Neural progenitor cell (in vitro differentiated cells): ENCODE data around the gene SERAC1. TPM values are rescaled to one million over a fixed set of nuclear protein-coding genes. Genes with fewer than 3 reads are reported as not detected.
"Not testable (repeated sequence)": the region's sequence is repeated elsewhere in the genome, so short reads cannot be mapped to it uniquely, and the experiment has no call there.

Source experiments
- DNase-seq: peaks from one replicate; pipeline ENCODE4 v3.0.0-alpha.2; 2016; ENCODE audit warnings: low spot score
- H2AFZ ChIP-seq: fragments of 200-600 bp; sonication (generic); replicated peaks from 2 replicates; pipeline ENCODE4 v1.6.1; 2016; ENCODE audit warnings: antibody characterized with exemption
- H3F3A ChIP-seq: fragments of 200-600 bp; sonication (generic); 2 replicates; pipeline ENCODE4 v1.6.1; 2016; ENCODE audit warnings: antibody characterized with exemption, low read depth
- H3K27ac ChIP-seq: fragments of 200-600 bp; sonication (generic); 2 replicates; pipeline ENCODE4 v1.5.1; 2016; ENCODE audit warnings: mild to moderate bottlenecking
- H3K27me3 ChIP-seq: fragments of 200-600 bp; sonication (generic); 2 replicates; pipeline ENCODE4 v1.6.1; 2016; ENCODE audit warnings: mild to moderate bottlenecking, moderate library complexity
- H3K36me3 ChIP-seq: fragments of 200-600 bp; sonication (generic); 2 replicates; pipeline ENCODE4 v1.5.1; 2016
- H3K4me1 ChIP-seq: fragments of 200-600 bp; sonication (generic); 2 replicates; pipeline ENCODE4 v1.6.1; 2016; ENCODE audit warnings: mixed run types
- H3K4me2 ChIP-seq: fragments of 200-600 bp; sonication (generic); 2 replicates; pipeline ENCODE4 v1.6.1; 2016
- H3K4me3 ChIP-seq: fragments of 200-600 bp; sonication (generic); 2 replicates; pipeline ENCODE4 v1.5.1; 2016
- H3K79me2 ChIP-seq: fragments of 200-600 bp; sonication (generic); 2 replicates; pipeline ENCODE4 v1.6.1; 2016; ENCODE audit warnings: low read depth
- H3K9ac ChIP-seq: fragments of 200-600 bp; sonication (generic); 2 replicates; pipeline ENCODE4 v1.6.1; 2016
- H3K9me3 ChIP-seq: fragments of 200-600 bp; sonication (generic); 2 replicates; pipeline ENCODE4 v1.5.1; 2016; ENCODE audit warnings: low read depth
- H4K20me1 ChIP-seq: fragments of 200-600 bp; sonication (generic); 2 replicates; pipeline ENCODE4 v1.6.1; 2016; ENCODE audit warnings: low read depth
- H3K27ac Mint-ChIP-seq: 3 replicates; pipeline ENCODE4 v1.8.0; 2021; ENCODE audit warnings: mixed read lengths
- H3K27me3 Mint-ChIP-seq: 2 replicates; pipeline ENCODE4 v1.8.0; 2022; ENCODE audit warnings: low read depth, mild to moderate bottlenecking, inconsistent platforms, moderate library complexity, mixed read lengths; ENCODE audit not compliant: insufficient read depth
- H3K36me3 Mint-ChIP-seq: 3 replicates; pipeline ENCODE4 v1.8.0; 2021; ENCODE audit warnings: mixed read lengths
- H3K4me1 Mint-ChIP-seq: 3 replicates; pipeline ENCODE4 v1.8.0; 2021; ENCODE audit warnings: mixed read lengths
- H3K4me3 Mint-ChIP-seq: 3 replicates; pipeline ENCODE4 v1.8.0; 2021; ENCODE audit warnings: mild to moderate bottlenecking, moderate library complexity, mixed read lengths
- H3K9me3 Mint-ChIP-seq: 3 replicates; pipeline ENCODE4 v1.8.0; 2020; ENCODE audit warnings: mixed read lengths
- EZH2 ChIP-seq: fragments of 200-600 bp; sonication (generic); IDR thresholded peaks from 2 replicates; pipeline ENCODE4 v1.6.1; 2017; ENCODE audit warnings: antibody characterized with exemption, mild to moderate bottlenecking, moderate library complexity
- EZH2phosphoT487 ChIP-seq: fragments of 200-600 bp; sonication (generic); IDR thresholded peaks from 2 replicates; pipeline ENCODE4 v1.6.1; 2017; ENCODE audit warnings: antibody characterized with exemption
- total RNA-seq: library from RNA; depleted of rRNA; stranded (reverse); fragments of >200 nt; gene quantifications from 2 replicates; pipeline ENCODE4 v1.2.3, GENCODE V29; 2015; ENCODE audit warnings: low replicate concordance
- TF ChIP-seq, protein P1 (sequence below): fragments of 200-600 bp; sonication (generic); IDR thresholded peaks from 2 replicates; pipeline ENCODE4 v1.5.1; 2017; ENCODE audit warnings: antibody characterized with exemption, mild to moderate bottlenecking

Gene SERAC1
- total RNA-seq, 1 donor from 2014 or later, result 35.7 TPM

GRCh38 chr6:158154816-158155215 is 13.2 kb downstream of the SERAC1 start:
- Mint-ChIP-seq H3K27ac (no peak overlapping the region), H3K4me1 (no peaks in the 10 kb centered on the region), H3K36me3 (peaks cover 14% of the 10 kb centered on the region), H3K9me3 (no peaks in the 10 kb centered on the region), H3K4me3 (no peak overlapping the region), H3K27me3 (no peaks in the 10 kb centered on the region)
- no peak overlapping the region for H3K9ac ChIP-seq
- H3K27ac ChIP-seq, result no peak overlapping the region
- H3K4me2 ChIP-seq, result no peak overlapping the region
- no peak for DNase-seq
- H3K4me3 ChIP-seq, result no peak overlapping the region
- H3K27me3 ChIP-seq, result no peaks in the 10 kb centered on the region
- peaks cover 7% of the 10 kb centered on the region for H4K20me1 ChIP-seq
- no peaks in the 10 kb centered on the region for H3K4me1 ChIP-seq
- TF ChIP-seq EZH2phosphoT487, result no peak
- no peak for TF ChIP-seq EZH2
- TF ChIP-seq, protein P1, sequence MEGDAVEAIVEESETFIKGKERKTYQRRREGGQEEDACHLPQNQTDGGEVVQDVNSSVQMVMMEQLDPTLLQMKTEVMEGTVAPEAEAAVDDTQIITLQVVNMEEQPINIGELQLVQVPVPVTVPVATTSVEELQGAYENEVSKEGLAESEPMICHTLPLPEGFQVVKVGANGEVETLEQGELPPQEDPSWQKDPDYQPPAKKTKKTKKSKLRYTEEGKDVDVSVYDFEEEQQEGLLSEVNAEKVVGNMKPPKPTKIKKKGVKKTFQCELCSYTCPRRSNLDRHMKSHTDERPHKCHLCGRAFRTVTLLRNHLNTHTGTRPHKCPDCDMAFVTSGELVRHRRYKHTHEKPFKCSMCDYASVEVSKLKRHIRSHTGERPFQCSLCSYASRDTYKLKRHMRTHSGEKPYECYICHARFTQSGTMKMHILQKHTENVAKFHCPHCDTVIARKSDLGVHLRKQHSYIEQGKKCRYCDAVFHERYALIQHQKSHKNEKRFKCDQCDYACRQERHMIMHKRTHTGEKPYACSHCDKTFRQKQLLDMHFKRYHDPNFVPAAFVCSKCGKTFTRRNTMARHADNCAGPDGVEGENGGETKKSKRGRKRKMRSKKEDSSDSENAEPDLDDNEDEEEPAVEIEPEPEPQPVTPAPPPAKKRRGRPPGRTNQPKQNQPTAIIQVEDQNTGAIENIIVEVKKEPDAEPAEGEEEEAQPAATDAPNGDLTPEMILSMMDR, result no peak
- H3F3A ChIP-seq, result peaks cover 4% of the 10 kb centered on the region
- peaks cover 4% of the 10 kb centered on the region for H3K36me3 ChIP-seq
- no peak overlapping the region for H2AFZ ChIP-seq
- no peaks in the 10 kb centered on the region for H3K9me3 ChIP-seq
- H3K79me2 ChIP-seq, result no peaks in the 10 kb centered on the region

DNA sequence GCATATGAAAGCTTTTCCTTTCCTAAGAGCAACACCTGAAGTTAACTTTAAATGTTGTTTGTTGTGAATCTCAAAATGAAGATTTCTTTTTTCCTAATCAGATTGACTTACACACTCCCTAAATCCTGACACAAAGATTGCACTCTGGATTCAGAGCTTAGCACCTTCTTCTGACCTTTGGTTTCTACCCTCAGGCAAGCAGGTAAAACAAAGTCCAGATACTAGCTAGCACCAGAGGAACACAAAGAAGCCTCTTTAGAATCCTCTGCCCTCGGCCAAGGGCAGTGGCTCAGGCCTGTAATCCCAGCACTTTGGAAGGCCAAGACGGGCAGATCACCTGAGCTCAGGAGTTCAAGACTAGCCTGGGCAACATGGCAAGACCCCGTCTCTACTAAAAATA is 14.5 kb downstream of the SERAC1 start:
- no peaks in the 10 kb centered on the region for H3K9me3 Mint-ChIP-seq
- H3K4me1 ChIP-seq, result no peaks in the 10 kb centered on the region
- no peak overlapping the region for H3K27ac ChIP-seq
- peaks cover 4% of the 10 kb centered on the region for H3K36me3 ChIP-seq
- H3K9me3 ChIP-seq, result no peaks in the 10 kb centered on the region
- H3K79me2 ChIP-seq, result no peaks in the 10 kb centered on the region
- H3K9ac ChIP-seq, result no peak overlapping the region
- H3K4me3 Mint-ChIP-seq, result no peak overlapping the region
- H3K4me1 Mint-ChIP-seq, result no peaks in the 10 kb centered on the region
- H3K27ac Mint-ChIP-seq, result no peak overlapping the region
- no peak overlapping the region for H3K4me3 ChIP-seq
- peaks cover 4% of the 10 kb centered on the region for H3F3A ChIP-seq
- peaks cover 7% of the 10 kb centered on the region for H4K20me1 ChIP-seq
- no peak overlapping the region for H2AFZ ChIP-seq
- DNase-seq, result no peak
- peaks cover 19% of the 10 kb centered on the region for H3K36me3 Mint-ChIP-seq
- no peak overlapping the region for H3K4me2 ChIP-seq
- no peaks in the 10 kb centered on the region for H3K27me3 Mint-ChIP-seq
- TF ChIP-seq EZH2, result no peak
- no peak for TF ChIP-seq EZH2phosphoT487
- TF ChIP-seq, protein P1, result no peak
- no peaks in the 10 kb centered on the region for H3K27me3 ChIP-seq

DNA sequence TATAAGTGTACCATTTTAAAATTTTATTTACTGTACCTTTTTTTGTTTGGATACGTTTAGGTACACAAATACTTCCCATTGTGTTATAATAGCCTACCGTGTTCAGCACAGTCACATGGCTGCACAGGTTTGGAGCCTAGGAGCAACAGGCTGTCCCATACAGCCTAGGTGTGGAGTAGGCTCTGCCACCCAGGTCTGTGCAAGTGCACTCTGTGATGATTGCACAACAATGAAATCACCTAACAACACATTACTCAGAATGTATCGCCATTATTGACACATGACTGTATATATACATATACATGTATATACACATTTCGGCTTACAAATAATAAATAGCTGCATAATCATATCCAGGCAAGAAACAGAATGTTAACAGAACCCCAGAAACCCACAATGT is 15.4 kb downstream of the SERAC1 start:
- H3K4me1 Mint-ChIP-seq, result no peaks in the 10 kb centered on the region
- H3F3A ChIP-seq, result peaks cover 4% of the 10 kb centered on the region

GRCh38 chr6:158152025-158152424 is 16.0 kb downstream of the SERAC1 start:
- H3K36me3 ChIP-seq, H3K4me3 Mint-ChIP-seq, H3K79me2 ChIP-seq, DNase-seq, H3K9me3 Mint-ChIP-seq, H3F3A ChIP-seq, H3K27ac Mint-ChIP-seq, H3K4me2 ChIP-seq, H3K4me1 Mint-ChIP-seq, H4K20me1 ChIP-seq, H3K27me3 Mint-ChIP-seq, H3K27ac ChIP-seq, H3K9me3 ChIP-seq, H3K4me1 ChIP-seq, H3K27me3 ChIP-seq, H2AFZ ChIP-seq, H3K4me3 ChIP-seq, H3K9ac ChIP-seq: not testable (repeated sequence)
- peaks cover 16% of the 10 kb centered on the region for H3K36me3 Mint-ChIP-seq

More for the DNA sequence above, 15.4 kb downstream of the SERAC1 start:
- DNase-seq, result no peak
- Histone ChIP-seq H3K79me2 (no peaks in the 10 kb centered on the region), H3K4me2 (no peak overlapping the region), H3K9ac (no peak overlapping the region), H3K27ac (no peak overlapping the region), H3K36me3 (peaks cover 4% of the 10 kb centered on the region), H2AFZ (no peak overlapping the region), H3K9me3 (no peaks in the 10 kb centered on the region), H3K4me1 (no peaks in the 10 kb centered on the region), H4K20me1 (peaks cover 7% of the 10 kb centered on the region), H3K27me3 (no peaks in the 10 kb centered on the region), H3K4me3 (no peak overlapping the region)
- Mint-ChIP-seq H3K27ac (no peak overlapping the region), H3K36me3 (peaks cover 21% of the 10 kb centered on the region), H3K9me3 (no peaks in the 10 kb centered on the region), H3K27me3 (no peaks in the 10 kb centered on the region), H3K4me3 (no peak overlapping the region)
- no peak for TF ChIP-seq EZH2phosphoT487
- TF ChIP-seq EZH2, result no peak
- TF ChIP-seq, protein P1, result no peak
